ENCODE data around the gene DMD.

- no peak for TF ChIP-seq CTCF (IDR thresholded peaks at IDR 0.05)
- no peak for TF ChIP-seq POLR2A (IDR thresholded peaks at IDR 0.05)
These were observed 1996.0 kb downstream of the DMD start for GRCh38 chrX:31215277-31215815.
